Upper lobe of right lung (tissue), 1 donor: ENCODE measurements around the gene KCNJ4. TPM values are rescaled to one million over a fixed set of nuclear protein-coding genes. Genes with fewer than 3 reads are reported as not detected.

Experiments
- ATAC-seq: fragments of 200-7000 bp; cut with Tn5 transposase; one replicate; pipeline ENCODE4 v1.9.1; 2020; ENCODE audit warnings: mild to moderate bottlenecking, moderate library complexity
- DNase-seq: peaks from one replicate; pipeline ENCODE4 v3.0.0-alpha.2; 2020
- H3K27ac ChIP-seq: fragments of 200-600 bp; one replicate; pipeline ENCODE4 v1.8.0; 2022
- H3K27me3 ChIP-seq: fragments of 200-600 bp; one replicate; pipeline ENCODE4 v1.8.0; 2022; ENCODE audit warnings: mild to moderate bottlenecking
- H3K36me3 ChIP-seq: fragments of 200-600 bp; one replicate; pipeline ENCODE4 v1.8.0; 2022
- H3K4me1 ChIP-seq: fragments of 200-600 bp; one replicate; pipeline ENCODE4 v1.8.0; 2022
- H3K4me3 ChIP-seq: fragments of 200-600 bp; one replicate; pipeline ENCODE4 v1.8.0; 2022; ENCODE audit warnings: mild to moderate bottlenecking
- H3K9me3 ChIP-seq: fragments of 200-600 bp; one replicate; pipeline ENCODE4 v1.8.0; 2022
- CTCF ChIP-seq: fragments of 200-600 bp; IDR thresholded peaks from one replicate; pipeline ENCODE4 v1.8.0; 2022; ENCODE audit warnings: antibody characterized with exemption
- intact Hi-C: fragments of 100-400 bp; cut with DNase I; formaldehyde crosslinking; loops from one replicate; pipeline ENCODE4 v1.11.0; 2022
- total RNA-seq: library from RNA; stranded (reverse); fragmentation: NEBNext Ultra II Directional; extraction: Animal tissue kit (Norgen Biotek cat#: 25700); gene quantifications from one replicate; pipeline ENCODE4 v1.2.1, GENCODE V29; 2021
- donor health status: DM: no; HTN: yes; CAD: no; lungs with severe emphysema.

The KCNJ4 gene
- total RNA-seq, 1 donor from 2014 or later, result not detected

DNA sequence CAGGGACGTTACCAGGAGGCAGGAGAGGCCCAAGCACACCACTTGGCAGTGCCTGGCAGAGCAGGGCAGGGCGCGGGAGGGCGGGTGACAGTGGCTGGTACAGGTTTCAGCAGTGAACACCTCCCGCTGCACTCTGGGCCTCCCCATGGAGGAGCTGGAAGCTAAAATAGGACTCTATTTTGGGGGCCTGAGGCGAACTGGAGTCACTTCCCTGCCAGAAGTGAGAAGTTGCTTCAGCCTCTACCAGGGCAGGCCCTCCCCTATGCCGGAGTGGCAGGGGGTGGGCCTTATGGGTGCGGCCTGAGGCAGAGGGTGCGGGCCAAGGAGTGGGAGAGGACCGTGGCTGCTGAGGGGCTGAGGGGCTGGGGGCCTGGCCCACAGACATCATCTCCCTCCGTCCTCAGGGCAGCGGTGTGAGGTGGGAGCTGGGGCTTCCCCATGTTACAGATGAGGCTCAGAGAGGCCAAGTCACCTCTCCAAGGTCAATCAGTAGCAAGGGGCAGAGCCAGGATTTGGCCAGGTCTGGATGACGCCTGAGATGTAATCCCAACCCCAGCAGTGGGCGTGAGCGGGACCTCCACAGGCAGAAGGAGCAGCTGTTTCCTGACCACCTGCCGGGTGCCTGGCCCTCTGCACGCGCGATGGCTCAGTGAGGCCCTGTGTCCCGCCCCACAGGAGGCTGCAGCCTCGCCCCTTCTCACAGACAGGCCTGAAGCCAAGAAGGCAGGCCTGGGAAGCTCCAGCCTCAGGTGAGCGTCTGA lies 39.3 kb downstream of the KCNJ4 start:
- ATAC-seq, result peak; percentile 36
- no peaks in the 10 kb centered on the region for H3K36me3 ChIP-seq
- no peak overlapping the region for H3K27ac ChIP-seq
- no peaks in the 10 kb centered on the region for H3K9me3 ChIP-seq
- H3K4me1 ChIP-seq, result peaks cover 6% of the 10 kb centered on the region
- no peak for TF ChIP-seq CTCF
- intact Hi-C loops, result no loop called here
- DNase-seq, result peak; percentile 53
- no peak overlapping the region for H3K4me3 ChIP-seq
- H3K27me3 ChIP-seq, result no peaks in the 10 kb centered on the region

DNA sequence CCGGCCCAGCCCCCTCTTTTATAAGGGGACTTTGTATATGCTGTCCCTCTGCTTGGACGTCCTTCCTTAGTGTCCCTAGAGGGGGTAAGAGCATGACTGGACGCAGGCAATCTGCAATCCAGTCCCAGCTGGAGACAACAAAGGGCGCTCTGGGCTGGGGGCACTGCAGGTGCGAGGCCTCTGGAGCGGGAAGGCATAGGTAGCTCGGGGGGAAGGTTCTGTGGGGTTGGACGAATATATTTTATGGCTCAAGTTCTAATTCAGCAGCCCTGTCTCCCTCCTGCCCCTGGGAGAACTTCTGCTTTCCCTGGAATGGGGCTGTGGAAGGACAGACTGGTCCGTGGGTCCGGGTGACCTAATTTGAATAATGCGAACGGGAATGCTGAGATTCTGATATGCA lies 40.0 kb downstream of the KCNJ4 start:
- intact Hi-C loops, result no loop called here
- peaks cover 6% of the 10 kb centered on the region for H3K4me1 ChIP-seq
- peak; percentile 30 for DNase-seq
- H3K36me3 ChIP-seq, result no peaks in the 10 kb centered on the region
- no peaks in the 10 kb centered on the region for H3K27me3 ChIP-seq
- no peak for ATAC-seq
- no peak overlapping the region for H3K27ac ChIP-seq
- H3K4me3 ChIP-seq, result no peak overlapping the region
- TF ChIP-seq CTCF, result no peak
- no peaks in the 10 kb centered on the region for H3K9me3 ChIP-seq

DNA sequence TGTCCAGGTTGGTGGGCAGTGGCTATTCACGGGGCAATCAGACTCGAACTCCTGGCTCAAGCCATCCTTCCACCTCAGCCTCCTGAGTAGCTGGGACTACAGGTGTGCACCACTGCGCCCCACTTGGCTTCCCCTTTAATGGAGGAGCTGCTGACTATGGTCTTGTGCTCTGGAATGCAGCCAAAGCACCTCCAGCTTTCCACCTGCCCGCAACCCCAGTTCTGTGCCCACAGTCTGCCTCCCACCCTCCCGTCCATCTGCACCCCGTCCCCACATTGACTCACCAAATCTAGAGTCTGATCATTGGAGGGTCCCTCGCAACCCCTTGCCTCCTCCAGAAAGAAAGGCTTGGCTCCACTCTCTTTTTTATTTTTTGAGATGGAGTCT lies 41.0 kb downstream of the KCNJ4 start:
- ATAC-seq, result no peak
- no peaks in the 10 kb centered on the region for H3K27me3 ChIP-seq
- intact Hi-C loops, result no loop called here

DNA sequence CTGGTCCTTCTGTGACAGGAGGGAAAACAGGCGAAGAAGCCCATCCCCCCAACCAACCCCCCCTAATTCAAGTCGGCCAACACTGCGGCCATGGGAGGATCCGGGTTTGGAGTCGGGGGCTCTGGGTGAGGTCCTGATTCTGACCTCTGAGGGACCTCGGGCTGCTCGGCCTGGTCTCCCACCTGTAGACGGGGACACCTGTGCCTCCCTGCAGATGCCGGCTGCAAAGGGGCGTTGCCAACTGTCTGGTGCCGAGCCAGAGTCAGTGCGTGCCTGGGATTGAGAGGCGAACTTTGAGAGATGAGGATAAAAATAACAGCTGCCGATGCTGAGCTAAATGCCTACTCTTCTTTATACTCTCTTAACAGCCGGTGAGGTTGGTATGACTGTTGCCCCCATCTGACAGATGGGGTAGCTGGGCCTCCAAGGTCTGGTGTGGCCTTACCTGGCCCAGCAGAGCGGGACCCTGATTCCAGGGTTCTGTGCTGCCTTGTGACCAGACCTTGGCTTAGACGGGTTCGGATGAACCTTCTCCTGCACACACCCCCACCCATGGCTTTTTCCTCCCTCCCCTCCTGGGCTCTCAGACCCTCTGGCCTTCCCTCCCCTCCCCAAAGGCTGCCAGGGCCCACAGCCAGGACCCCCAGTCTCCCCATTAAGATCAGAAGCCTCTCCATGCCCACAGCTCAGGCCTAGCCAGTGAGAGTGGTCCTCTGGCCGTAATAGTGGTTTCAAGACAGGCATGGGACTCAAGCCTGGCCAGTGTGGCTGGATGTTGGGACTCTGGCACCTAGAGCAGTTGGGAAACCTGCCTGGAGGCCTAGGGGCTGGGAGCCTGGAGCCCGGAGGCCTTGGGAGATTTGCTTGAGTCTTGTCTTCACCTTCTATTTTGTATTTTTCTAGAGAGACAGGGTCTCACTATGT lies 41.7 kb downstream of the KCNJ4 start:
- no peak overlapping the region for H3K27ac ChIP-seq

More for the DNA sequence above, 41.0 kb downstream of the KCNJ4 start:
- no peaks in the 10 kb centered on the region for H3K9me3 ChIP-seq
- TF ChIP-seq CTCF, result no peak
- H3K27ac ChIP-seq, result no peak overlapping the region
- no peak for DNase-seq
- no peaks in the 10 kb centered on the region for H3K36me3 ChIP-seq
- H3K4me3 ChIP-seq, result no peak overlapping the region
- peaks cover 6% of the 10 kb centered on the region for H3K4me1 ChIP-seq

More for the DNA sequence above, 41.7 kb downstream of the KCNJ4 start:
- Histone ChIP-seq H3K27me3 (no peaks in the 10 kb centered on the region), H3K4me1 (peaks cover 6% of the 10 kb centered on the region), H3K36me3 (no peaks in the 10 kb centered on the region), H3K4me3 (peak overlapping the region; percentile 16), H3K9me3 (no peaks in the 10 kb centered on the region)
- peak; percentile 39 for ATAC-seq
- no peak for TF ChIP-seq CTCF
- peak; percentile 69 for DNase-seq
- intact Hi-C loops, result no loop called here
